ENCODE results near the gene UIMC1.

GRCh38 chr5:176886336-176887251 is 120.0 kb downstream of the UIMC1 start:
- no peak for TF ChIP-seq POLR2AphosphoS5 (IDR thresholded peaks at IDR 0.05)
- TF ChIP-seq CTCF (IDR thresholded peaks at IDR 0.05) = no peak
- no peak for TF ChIP-seq POLR2A (IDR thresholded peaks at IDR 0.05)
- TF ChIP-seq EP300 (IDR thresholded peaks at IDR 0.05) = no peak
